ENCODE results near the gene CSRNP2. TPM values are rescaled to one million over a fixed set of nuclear protein-coding genes. Genes with fewer than 3 reads are reported as not detected.

CSRNP2 gene, protein sequence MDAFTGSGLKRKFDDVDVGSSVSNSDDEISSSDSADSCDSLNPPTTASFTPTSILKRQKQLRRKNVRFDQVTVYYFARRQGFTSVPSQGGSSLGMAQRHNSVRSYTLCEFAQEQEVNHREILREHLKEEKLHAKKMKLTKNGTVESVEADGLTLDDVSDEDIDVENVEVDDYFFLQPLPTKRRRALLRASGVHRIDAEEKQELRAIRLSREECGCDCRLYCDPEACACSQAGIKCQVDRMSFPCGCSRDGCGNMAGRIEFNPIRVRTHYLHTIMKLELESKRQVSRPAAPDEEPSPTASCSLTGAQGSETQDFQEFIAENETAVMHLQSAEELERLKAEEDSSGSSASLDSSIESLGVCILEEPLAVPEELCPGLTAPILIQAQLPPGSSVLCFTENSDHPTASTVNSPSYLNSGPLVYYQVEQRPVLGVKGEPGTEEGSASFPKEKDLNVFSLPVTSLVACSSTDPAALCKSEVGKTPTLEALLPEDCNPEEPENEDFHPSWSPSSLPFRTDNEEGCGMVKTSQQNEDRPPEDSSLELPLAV
- total RNA-seq = 16.9 and 17.7 TPM in 2 replicates

DNA sequence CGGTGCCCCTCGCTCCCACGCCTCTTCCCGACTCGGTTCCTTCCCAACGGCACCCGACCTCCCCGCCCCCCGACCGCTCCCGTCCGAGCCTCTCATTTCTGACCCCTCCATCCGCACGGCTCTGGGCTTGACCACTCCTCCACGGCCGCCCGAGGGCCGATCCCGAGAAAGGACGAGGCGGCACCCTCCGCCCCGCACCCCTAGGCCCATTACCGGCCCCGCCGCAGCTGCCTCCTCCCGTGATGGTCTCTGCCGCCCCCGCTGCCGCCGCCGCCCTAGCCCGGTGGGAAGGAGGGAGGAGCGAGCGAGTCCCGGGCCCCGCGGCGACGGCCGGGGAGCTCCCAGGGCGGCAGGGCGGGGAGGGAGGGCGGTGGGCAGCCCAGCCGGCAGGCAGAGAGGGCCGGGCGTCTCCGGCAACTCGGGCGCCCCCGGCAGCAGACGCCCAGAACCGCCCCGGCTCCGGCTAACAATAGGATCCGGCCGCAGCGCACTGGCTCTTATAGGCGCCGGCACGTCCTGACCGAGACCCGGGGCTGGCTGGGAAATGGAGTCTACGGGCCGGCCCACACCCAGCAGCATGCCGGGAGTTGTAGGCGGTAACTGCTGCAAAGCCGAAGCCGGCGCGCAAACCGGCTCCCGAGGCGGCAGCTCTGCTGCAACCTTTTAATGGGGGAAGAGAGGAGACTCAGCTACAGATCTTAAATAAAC lies at the start of gene CSRNP2:
Gene CSRNP2 (minus strand): TSS at position 471 of the 708 bp plus-strand sequence. CDS start 7,035 bp downstream, outside the sequence.
- peak within 1 kb of the TSS; percentile 71 for H3K27ac Mint-ChIP-seq
- H3K4me1 Mint-ChIP-seq = peaks cover 20% of the 10 kb centered on the region
- intact Hi-C loops (cut with micrococcal nuclease) = loop anchor here (1.0 to 10.0 kb wide), 10 partner anchors 35 to 452 kb away; partner anchors contain the start of genes ATF1, BIN2, DAZAP2 and LETMD1
- H3K9me3 Mint-ChIP-seq = no peaks in the 10 kb centered on the region
- ChIA-PET POLR2A (interaction anchor here (0.5 to 2.4 kb wide), 24 partner anchors 16 to 967 kb away, joined by 3 to 21 read pairs (median 4); partner anchors contain the start of genes ATF1, DAZAP2, POU6F1 and SLC11A2), CTCF (interaction anchor here (1.4 kb wide), 1 partner anchor 258 kb away, joined by 6 read pairs; no protein-coding TSS in a partner anchor)
- TF ChIP-seq, protein P1, sequence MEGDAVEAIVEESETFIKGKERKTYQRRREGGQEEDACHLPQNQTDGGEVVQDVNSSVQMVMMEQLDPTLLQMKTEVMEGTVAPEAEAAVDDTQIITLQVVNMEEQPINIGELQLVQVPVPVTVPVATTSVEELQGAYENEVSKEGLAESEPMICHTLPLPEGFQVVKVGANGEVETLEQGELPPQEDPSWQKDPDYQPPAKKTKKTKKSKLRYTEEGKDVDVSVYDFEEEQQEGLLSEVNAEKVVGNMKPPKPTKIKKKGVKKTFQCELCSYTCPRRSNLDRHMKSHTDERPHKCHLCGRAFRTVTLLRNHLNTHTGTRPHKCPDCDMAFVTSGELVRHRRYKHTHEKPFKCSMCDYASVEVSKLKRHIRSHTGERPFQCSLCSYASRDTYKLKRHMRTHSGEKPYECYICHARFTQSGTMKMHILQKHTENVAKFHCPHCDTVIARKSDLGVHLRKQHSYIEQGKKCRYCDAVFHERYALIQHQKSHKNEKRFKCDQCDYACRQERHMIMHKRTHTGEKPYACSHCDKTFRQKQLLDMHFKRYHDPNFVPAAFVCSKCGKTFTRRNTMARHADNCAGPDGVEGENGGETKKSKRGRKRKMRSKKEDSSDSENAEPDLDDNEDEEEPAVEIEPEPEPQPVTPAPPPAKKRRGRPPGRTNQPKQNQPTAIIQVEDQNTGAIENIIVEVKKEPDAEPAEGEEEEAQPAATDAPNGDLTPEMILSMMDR (IDR thresholded peaks at IDR 0.05) = no peak
- H3K4me3 Mint-ChIP-seq = peak within 1 kb of the TSS; percentile 96
- peak; percentile 99 for ATAC-seq (ENCODE audit: low read depth)
- H3K27me3 Mint-ChIP-seq = no peaks in the 10 kb centered on the region
- DNase-seq = peak; percentile 92
- peaks cover 4% of the 10 kb centered on the region for H3K36me3 Mint-ChIP-seq (ENCODE audit: low read depth)

DNA sequence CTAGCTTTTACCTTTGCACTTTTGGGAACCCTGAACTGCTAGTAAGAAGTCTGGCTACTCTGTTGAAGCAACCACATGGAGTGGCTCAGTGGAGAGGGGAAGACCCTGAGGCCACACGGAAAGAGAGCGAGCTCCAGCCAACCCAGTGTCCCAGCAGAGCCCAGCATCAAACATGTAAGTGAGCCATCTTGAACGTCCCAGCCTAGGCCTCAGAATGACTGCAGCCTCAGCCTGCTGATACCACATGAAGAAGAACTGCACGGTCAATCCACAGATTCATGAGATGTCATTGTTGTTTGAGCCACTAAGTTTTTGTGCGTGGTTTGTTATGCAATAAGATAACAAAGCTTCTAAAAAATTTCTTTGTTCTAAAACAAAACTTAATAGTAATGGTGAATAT lies 49.3 kb upstream of the CSRNP2 start:
- Mint-ChIP-seq H3K4me3 (no peak overlapping the region), H3K36me3 (ENCODE audit: low read depth) (peaks cover 9% of the 10 kb centered on the region), H3K9me3 (no peaks in the 10 kb centered on the region), H3K27ac (no peak overlapping the region), H3K27me3 (no peaks in the 10 kb centered on the region), H3K4me1 (peaks cover 6% of the 10 kb centered on the region)
- ATAC-seq (ENCODE audit: low read depth) (no peak), DNase-seq (no peak)
- TF ChIP-seq, protein P1 (IDR thresholded peaks at IDR 0.05) = no peak
- POLR2A ChIA-PET = no interaction called here
- intact Hi-C loops (cut with micrococcal nuclease) = no loop called here
- CTCF ChIA-PET = no interaction called here

DNA sequence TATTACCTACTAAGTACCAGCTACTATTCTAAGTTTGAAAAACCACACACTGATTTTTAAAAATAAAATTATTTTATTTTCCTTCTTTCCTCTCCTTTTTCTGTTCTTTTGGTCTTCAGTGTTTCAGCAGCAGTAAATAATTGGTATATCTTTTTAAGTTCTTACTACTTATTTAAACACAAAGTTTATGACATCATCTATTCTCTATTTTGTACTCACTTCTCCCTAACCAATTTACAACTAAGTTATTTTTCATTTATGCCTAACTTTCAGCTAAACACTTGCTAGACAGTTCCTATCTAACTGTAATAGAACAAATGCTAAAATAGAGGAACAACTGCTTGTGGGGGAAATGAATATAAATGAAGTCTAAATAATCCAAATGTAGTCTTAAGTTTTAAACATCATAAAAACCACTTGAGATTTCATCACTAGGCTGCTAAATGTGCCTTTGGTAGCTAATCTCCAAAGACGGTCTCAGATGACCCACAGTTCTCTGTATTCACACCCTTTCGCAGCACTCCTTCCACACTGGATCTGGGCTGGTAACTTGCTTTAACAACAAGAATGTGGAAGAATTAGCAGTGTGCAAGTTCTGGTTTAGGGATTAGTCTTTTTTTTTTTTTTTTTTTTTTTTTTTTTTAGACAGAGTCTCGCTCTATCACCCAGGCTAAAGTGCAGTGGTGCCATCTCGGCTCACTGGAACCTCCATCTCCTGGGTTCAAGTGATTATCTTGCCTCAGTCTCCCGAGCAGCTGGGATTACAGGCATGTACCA lies 48.5 kb upstream of the CSRNP2 start:
- CTCF ChIA-PET = no interaction called here
- Mint-ChIP-seq H3K27ac (no peak overlapping the region), H3K4me3 (no peak overlapping the region)

DNA sequence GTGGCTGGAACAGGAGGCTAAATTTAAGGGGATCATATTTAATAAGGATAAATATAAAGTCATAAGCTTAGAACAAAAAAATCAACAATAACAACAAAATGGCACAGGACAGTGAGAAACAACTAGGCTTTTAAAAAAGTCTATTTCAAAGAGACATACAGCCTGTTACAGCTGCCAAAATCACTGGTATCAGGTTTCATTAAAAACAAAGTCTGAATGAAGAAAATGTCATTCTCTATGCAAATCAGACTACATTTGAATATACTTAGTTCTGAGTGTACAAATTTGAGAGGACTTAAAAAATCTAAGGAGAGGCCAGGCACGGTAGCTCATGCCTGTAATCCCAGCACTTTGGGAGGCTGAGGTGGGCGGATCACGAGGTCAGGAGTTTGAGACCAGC lies 45.5 kb upstream of the CSRNP2 start:
- ChIA-PET CTCF (no interaction called here), POLR2A (no interaction called here)
- Mint-ChIP-seq H3K4me3 (no peak overlapping the region), H3K36me3 (ENCODE audit: low read depth) (peaks cover 17% of the 10 kb centered on the region), H3K4me1 (peaks cover 6% of the 10 kb centered on the region), H3K27ac (no peak overlapping the region), H3K27me3 (no peaks in the 10 kb centered on the region), H3K9me3 (no peaks in the 10 kb centered on the region)
- intact Hi-C loops (cut with micrococcal nuclease) = no loop called here
- TF ChIP-seq, protein P1 (IDR thresholded peaks at IDR 0.05) = no peak
- DNase-seq (no peak), ATAC-seq (ENCODE audit: low read depth) (no peak)

More for the DNA sequence above, 48.5 kb upstream of the CSRNP2 start:
- ATAC-seq (ENCODE audit: low read depth) (no peak), DNase-seq (no peak)
- TF ChIP-seq, protein P1 (IDR thresholded peaks at IDR 0.05) = no peak
- POLR2A ChIA-PET = interaction anchor here (0.6 kb wide), 1 partner anchor 167 kb away, joined by 4 read pairs; no protein-coding TSS in a partner anchor
- H3K27me3 Mint-ChIP-seq = no peaks in the 10 kb centered on the region
- intact Hi-C loops (cut with micrococcal nuclease) = no loop called here
- no peaks in the 10 kb centered on the region for H3K9me3 Mint-ChIP-seq
- peaks cover 6% of the 10 kb centered on the region for H3K36me3 Mint-ChIP-seq (ENCODE audit: low read depth)
- peaks cover 6% of the 10 kb centered on the region for H3K4me1 Mint-ChIP-seq

All from activated B cell treated with CpG ODN at 0.5 μM for 24 hours (primary cell).